Loucy (cell line): ENCODE results near the gene EGLN1.
"Not testable (repeated sequence)": the region's sequence is repeated elsewhere in the genome, so short reads cannot be mapped to it uniquely, and the experiment has no call there.

Source experiments
- H2AFZ ChIP-seq: fragments of 200-600 bp; sonication (generic); 2 replicates; pipeline ENCODE4 v1.6.0; 2016; ENCODE audit warnings: antibody characterized with exemption, mild to moderate bottlenecking, low read length, moderate library complexity
- H3F3A ChIP-seq: fragments of 200-600 bp; 2 replicates; pipeline ENCODE4 v1.6.0; 2016; ENCODE audit warnings: antibody characterized with exemption, low read depth, mild to moderate bottlenecking
- H3K27me3 ChIP-seq: fragments of 200-600 bp; sonication (generic); 2 replicates; pipeline ENCODE4 v1.6.1; 2014; ENCODE audit warnings: low read length, mild to moderate bottlenecking; ENCODE audit not compliant: insufficient read depth, poor library complexity, severe bottlenecking
- H3K36me3 ChIP-seq: fragments of 200-600 bp; sonication (generic); 2 replicates; pipeline ENCODE4 v1.6.1; 2016; ENCODE audit warnings: low read length; ENCODE audit not compliant: insufficient read depth
- H3K4me1 ChIP-seq: fragments of 200-600 bp; sonication (generic); 2 replicates; pipeline ENCODE4 v1.5.1; 2014; ENCODE audit warnings: low read length, mild to moderate bottlenecking; ENCODE audit not compliant: insufficient read depth, poor library complexity, severe bottlenecking
- H3K4me2 ChIP-seq: fragments of 200-600 bp; sonication (generic); 2 replicates; pipeline ENCODE4 v1.6.0; 2014; ENCODE audit warnings: antibody characterized with exemption, low read length, low read depth, mild to moderate bottlenecking; ENCODE audit not compliant: poor library complexity, severe bottlenecking
- H3K4me3 ChIP-seq: fragments of 200-600 bp; sonication (generic); 2 replicates; pipeline ENCODE4 v1.5.1; 2014; ENCODE audit warnings: low read length, mild to moderate bottlenecking, mixed read lengths; ENCODE audit not compliant: poor library complexity, severe bottlenecking
- H3K79me2 ChIP-seq: fragments of 200-600 bp; sonication (generic); 2 replicates; pipeline ENCODE4 v1.6.1; 2014; ENCODE audit warnings: low read length; ENCODE audit not compliant: insufficient read depth
- H3K9ac ChIP-seq: fragments of 200-600 bp; sonication (generic); 2 replicates; pipeline ENCODE4 v1.6.0; 2014; ENCODE audit warnings: mild to moderate bottlenecking, low read depth, low read length, moderate library complexity; ENCODE audit not compliant: poor library complexity, severe bottlenecking
- H3K9me2 ChIP-seq: fragments of 200-600 bp; sonication (generic); replicated peaks from 2 replicates; pipeline ENCODE4 v1.6.1; 2016; ENCODE audit warnings: low read depth, low read length, mixed read lengths
- H3K9me3 ChIP-seq: fragments of 200-600 bp; sonication (generic); 2 replicates; pipeline ENCODE4 v1.6.1; 2014; ENCODE audit warnings: mild to moderate bottlenecking, antibody characterized with exemption, low read length, low read depth; ENCODE audit not compliant: insufficient read depth
- H4K20me1 ChIP-seq: fragments of 200-600 bp; sonication (generic); 2 replicates; pipeline ENCODE4 v1.6.0; 2014; ENCODE audit warnings: antibody characterized with exemption, low read length, mild to moderate bottlenecking; ENCODE audit not compliant: insufficient read depth, poor library complexity, severe bottlenecking
- CTCF ChIP-seq: fragments of 200-600 bp; sonication (generic); conservative IDR thresholded peaks from 2 replicates; pipeline ENCODE4 v1.5.1; 2014; ENCODE audit warnings: mild to moderate bottlenecking, antibody characterized with exemption, low read length
- EZH2phosphoT487 ChIP-seq: fragments of 200-600 bp; IDR thresholded peaks from 2 replicates; pipeline ENCODE4 v1.6.1; 2018; ENCODE audit warnings: antibody characterized with exemption, mild to moderate bottlenecking, moderate library complexity, borderline replicate concordance

The EGLN1 gene

GRCh38 chr1:231454133-231454532, 32.0 kb upstream of the EGLN1 start:
- H2AFZ ChIP-seq, H3K9ac ChIP-seq, H4K20me1 ChIP-seq: not testable (repeated sequence)

GRCh38 chr1:231446138-231446537, 24.1 kb upstream of the EGLN1 start:
- Histone ChIP-seq H3K36me3 (no peaks in the 10 kb centered on the region), H2AFZ (no peak overlapping the region), H3K4me1 (no peaks in the 10 kb centered on the region), H4K20me1 (no peaks in the 10 kb centered on the region), H3K79me2 (no peaks in the 10 kb centered on the region), H3K27me3 (peaks cover 57% of the 10 kb centered on the region), H3K4me2 (no peak overlapping the region), H3K4me3 (no peak overlapping the region), H3K9me2 (no peaks in the 10 kb centered on the region), H3K9me3 (no peaks in the 10 kb centered on the region), H3F3A (no peaks in the 10 kb centered on the region), H3K9ac (no peak overlapping the region)
- TF ChIP-seq CTCF: no peak
- no peak for TF ChIP-seq EZH2phosphoT487

More at GRCh38 chr1:231454133-231454532, 32.0 kb upstream of the EGLN1 start:
- H3K9me3 ChIP-seq, H3K79me2 ChIP-seq, H3K4me1 ChIP-seq, H3F3A ChIP-seq, H3K4me3 ChIP-seq, H3K9me2 ChIP-seq, H3K36me3 ChIP-seq, H3K4me2 ChIP-seq: not testable (repeated sequence)
- H3K27me3 ChIP-seq: peaks cover 63% of the 10 kb centered on the region

- Histone ChIP-seq H3K4me2 (no peak overlapping the region), H3K9me3 (no peaks in the 10 kb centered on the region), H3K27me3 (peaks cover 45% of the 10 kb centered on the region), H3K9me2 (no peaks in the 10 kb centered on the region), H4K20me1 (no peaks in the 10 kb centered on the region), H3K4me3 (no peak overlapping the region), H3K79me2 (no peaks in the 10 kb centered on the region), H3F3A (no peaks in the 10 kb centered on the region), H3K4me1 (no peaks in the 10 kb centered on the region), H2AFZ (no peak overlapping the region), H3K9ac (no peak overlapping the region), H3K36me3 (no peaks in the 10 kb centered on the region)
- TF ChIP-seq CTCF: no peak
- TF ChIP-seq EZH2phosphoT487: no peak
Observed at GRCh38 chr1:231444059-231444458, 22.0 kb upstream of the EGLN1 start.

- H3F3A ChIP-seq: no peaks in the 10 kb centered on the region
- H2AFZ ChIP-seq: no peak overlapping the region
- H3K9me3 ChIP-seq: no peaks in the 10 kb centered on the region
- TF ChIP-seq EZH2phosphoT487 (no peak), CTCF (no peak)
- no peak overlapping the region for H3K4me3 ChIP-seq
- peaks cover 42% of the 10 kb centered on the region for H3K27me3 ChIP-seq
- H3K4me2 ChIP-seq: no peak overlapping the region
- no peak overlapping the region for H3K9ac ChIP-seq
- no peaks in the 10 kb centered on the region for H3K4me1 ChIP-seq
- no peaks in the 10 kb centered on the region for H3K9me2 ChIP-seq
- H4K20me1 ChIP-seq: no peaks in the 10 kb centered on the region
- no peaks in the 10 kb centered on the region for H3K36me3 ChIP-seq
- H3K79me2 ChIP-seq: no peaks in the 10 kb centered on the region
Observed at GRCh38 chr1:231443363-231443762, 21.3 kb upstream of the EGLN1 start.
